Suppressor macrophage (primary cell): ENCODE data around the gene ARHGAP15.

Experiments
- DNase-seq, 4 experiments: peaks; one replicate each; pipeline ENCODE4 v3.0.0-alpha.2; 2020 to 2022

Gene ARHGAP15

GRCh38 chr2:143263066-143263625, 133.9 kb downstream of the ARHGAP15 start:
- peak; percentile 29 to 70 (median 48) for DNase-seq

- DNase-seq = no peak
Measured at GRCh38 chr2:143264851-143265250, 135.6 kb downstream of the ARHGAP15 start.

GRCh38 chr2:143279672-143280071, 150.5 kb downstream of the ARHGAP15 start:
- DNase-seq = no peak

- DNase-seq = no peak
Measured at GRCh38 chr2:143280097-143280757, 151.0 kb downstream of the ARHGAP15 start.

- DNase-seq = peak in 3 of 4 experiments; percentile 10 to 29 (median 23)
Measured at GRCh38 chr2:143282684-143283083, 153.5 kb downstream of the ARHGAP15 start.

- DNase-seq = peak; percentile 46 to 82 (median 67)
Measured at GRCh38 chr2:143284087-143284675, 155.0 kb downstream of the ARHGAP15 start.

- no peak for DNase-seq
Measured at GRCh38 chr2:143289025-143289424, 159.8 kb downstream of the ARHGAP15 start.

- DNase-seq = no peak
Measured at GRCh38 chr2:143290221-143290620, 161.0 kb downstream of the ARHGAP15 start.

GRCh38 chr2:143294068-143294467, 164.8 kb downstream of the ARHGAP15 start:
- no peak for DNase-seq

- no peak for DNase-seq
Measured at GRCh38 chr2:143296089-143296488, 166.9 kb downstream of the ARHGAP15 start.

- no peak for DNase-seq
Measured at GRCh38 chr2:143297182-143297581, 168.0 kb downstream of the ARHGAP15 start.

- peak in 1 of 4 experiments; percentile 12 for DNase-seq
Measured at GRCh38 chr2:143300536-143300935, 171.3 kb downstream of the ARHGAP15 start.

GRCh38 chr2:143311426-143311825, 182.2 kb downstream of the ARHGAP15 start:
- no peak for DNase-seq

- DNase-seq = no peak
Measured at GRCh38 chr2:143312441-143312840, 183.2 kb downstream of the ARHGAP15 start.

- DNase-seq = no peak
Measured at GRCh38 chr2:143313861-143314260, 184.6 kb downstream of the ARHGAP15 start.

GRCh38 chr2:143321994-143322393, 192.8 kb downstream of the ARHGAP15 start:
- DNase-seq = no peak

GRCh38 chr2:143329288-143329687, 200.1 kb downstream of the ARHGAP15 start:
- no peak for DNase-seq

GRCh38 chr2:143333168-143333791, 204.1 kb downstream of the ARHGAP15 start:
- no peak for DNase-seq

GRCh38 chr2:143333847-143334246, 204.6 kb downstream of the ARHGAP15 start:
- DNase-seq = no peak

- no peak for DNase-seq
Measured at GRCh38 chr2:143334837-143335236, 205.6 kb downstream of the ARHGAP15 start.

- no peak for DNase-seq
Measured at GRCh38 chr2:143336719-143337210, 207.5 kb downstream of the ARHGAP15 start.

- peak in 1 of 4 experiments; percentile 10 for DNase-seq
Measured at GRCh38 chr2:143341478-143341877, 212.3 kb downstream of the ARHGAP15 start.

- no peak for DNase-seq
Measured at GRCh38 chr2:143344780-143345179, 215.6 kb downstream of the ARHGAP15 start.
